Hematopoietic multipotent progenitor cell treated with erythropoietin and hydrocortisone succinate and interleukin-3 and kit ligand, for 17 days (in vitro differentiated cells): ENCODE results near the gene SWT1.

Experiments
- DNase-seq: peaks from one replicate; pipeline ENCODE4 v3.0.0-alpha.2; 2015; ENCODE audit warnings: low spot score

Gene SWT1

GRCh38 chr1:185322636-185323035 lies 165.7 kb downstream of the SWT1 start:
- DNase-seq = no peak

DNA sequence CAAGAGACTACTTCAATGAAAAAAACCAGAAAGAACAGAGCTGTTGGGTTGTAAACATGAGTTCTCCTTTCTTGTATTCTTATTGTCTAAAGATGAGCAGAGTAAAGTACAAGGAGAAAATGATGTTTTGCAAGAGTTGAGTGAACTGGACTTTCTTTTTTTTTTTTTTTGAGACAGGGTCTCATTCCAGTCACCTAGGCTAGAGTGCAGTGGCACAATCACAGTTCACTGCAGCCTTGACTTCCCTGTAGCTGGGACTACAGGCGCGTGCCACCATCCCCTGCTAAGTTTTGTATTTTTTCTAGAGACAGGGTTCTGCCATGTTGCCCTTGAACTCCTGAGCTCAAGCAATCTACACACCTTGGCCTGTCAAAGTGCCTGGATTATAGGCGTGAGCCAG lies 167.2 kb downstream of the SWT1 start:
- no peak for DNase-seq

- no peak for DNase-seq
These were observed 168.4 kb downstream of the SWT1 start for GRCh38 chr1:185325413-185325812.

- no peak for DNase-seq
These were observed 171.3 kb downstream of the SWT1 start for GRCh38 chr1:185328255-185328654.

DNA sequence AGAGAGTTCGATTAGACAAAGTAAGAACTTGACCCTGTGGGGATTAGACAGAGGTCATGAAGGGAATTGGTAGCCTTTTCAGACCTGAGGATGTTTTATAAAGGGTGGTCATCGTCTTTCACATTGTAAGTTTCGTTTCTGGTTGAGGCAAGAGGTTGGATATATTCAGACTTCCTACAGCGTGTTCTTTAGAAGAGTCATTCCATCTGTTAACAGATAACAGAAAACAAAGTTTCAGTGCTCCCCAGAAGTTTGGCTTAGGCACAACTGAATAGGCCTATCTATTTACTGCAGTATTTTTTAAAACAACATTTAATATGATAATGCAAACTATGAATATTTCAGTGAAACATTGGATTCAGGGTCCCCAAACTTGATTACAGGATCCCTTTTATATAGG lies 177.2 kb downstream of the SWT1 start:
- DNase-seq = no peak

GRCh38 chr1:185337246-185337645 lies 180.3 kb downstream of the SWT1 start:
- DNase-seq = no peak

- DNase-seq = no peak
These were observed 182.0 kb downstream of the SWT1 start for GRCh38 chr1:185338719-185339622.

- no peak for DNase-seq
These were observed 184.3 kb downstream of the SWT1 start for GRCh38 chr1:185341196-185341781.
